GM12872 (cell line): ENCODE measurements around the gene ADGRD1.

ENCODE experiments used
- CTCF ChIP-seq: IDR thresholded peaks from 3 replicates; pipeline ENCODE4 v1.5.1; 2011; ENCODE audit warnings: low read depth, mild to moderate bottlenecking, low read length, moderate library complexity; ENCODE audit not compliant: insufficient read depth

The ADGRD1 gene

GRCh38 chr12:131147293-131147692 lies 193.6 kb downstream of the ADGRD1 start:
- TF ChIP-seq CTCF: no peak

- TF ChIP-seq CTCF: no peak
Observed at GRCh38 chr12:131147894-131148293, 194.2 kb downstream of the ADGRD1 start.

GRCh38 chr12:131151558-131152345 lies 198.0 kb downstream of the ADGRD1 start:
- TF ChIP-seq CTCF: no peak

GRCh38 chr12:131152587-131152986 lies 198.9 kb downstream of the ADGRD1 start:
- TF ChIP-seq CTCF: no peak

- no peak for TF ChIP-seq CTCF
Observed at GRCh38 chr12:131153016-131153415, 199.3 kb downstream of the ADGRD1 start.

- no peak for TF ChIP-seq CTCF
Observed at GRCh38 chr12:131153956-131154355, 200.2 kb downstream of the ADGRD1 start.

GRCh38 chr12:131155131-131155530 lies 201.4 kb downstream of the ADGRD1 start:
- no peak for TF ChIP-seq CTCF
